CD14-positive monocyte (primary cell): ENCODE measurements around the gene BCKDHB. TPM values are rescaled to one million over a fixed set of nuclear protein-coding genes. Genes with fewer than 3 reads are reported as not detected.

Experiments used
- DNase-seq, 3 donors: peaks; one replicate each; pipeline ENCODE4 v3.0.0-alpha.2; 2011 to 2022
- H2AFZ ChIP-seq: 2 replicates; pipeline ENCODE4 v1.6.0; 2012; ENCODE audit warnings: mild to moderate bottlenecking, low read depth, low read length, inconsistent platforms; ENCODE audit not compliant: insufficient read depth, poor library complexity, severe bottlenecking
- H3K27ac ChIP-seq, 2 donors: 1 replicate in 1 of 2; 2 replicates in 1 of 2; pipeline ENCODE4 v1.5.1; 2012 to 2013; ENCODE audit warnings: low read length in 2 of 2, control low read depth in 1 of 2, inconsistent platforms in 1 of 2, low read depth in 1 of 2, mild to moderate bottlenecking in 1 of 2
- H3K27me3 ChIP-seq, 2 donors: one replicate each; pipeline versions ENCODE4 v1.6.0 to v1.6.1; 2011 to 2013; ENCODE audit warnings: low read length in 2 of 2; ENCODE audit not compliant: control insufficient read depth in 2 of 2, insufficient read depth in 2 of 2
- H3K36me3 ChIP-seq, 2 donors: replicated peaks in 1 of 2; 1 replicate in 1 of 2; 2 replicates in 1 of 2; pipeline versions ENCODE4 v1.5.1 to v1.6.1; 2012 to 2013; ENCODE audit warnings: low read length in 2 of 2, control low read depth in 1 of 2, inconsistent platforms in 1 of 2, mild to moderate bottlenecking in 1 of 2; ENCODE audit not compliant: insufficient read depth in 2 of 2, control insufficient read depth in 1 of 2
- H3K4me1 ChIP-seq, 2 donors: 1 replicate in 1 of 2; 2 replicates in 1 of 2; pipeline versions ENCODE4 v1.5.1 to v1.6.1; 2012 to 2013; ENCODE audit warnings: low read length in 2 of 2, control low read depth in 1 of 2, inconsistent platforms in 1 of 2, mild to moderate bottlenecking in 1 of 2, moderate library complexity in 1 of 2; ENCODE audit not compliant: insufficient read depth in 2 of 2, control insufficient read depth in 1 of 2
- H3K4me2 ChIP-seq: replicated peaks from 2 replicates; pipeline ENCODE3; 2012; ENCODE audit warnings: low read length, moderate library complexity, mild to moderate bottlenecking; ENCODE audit not compliant: poor library complexity, severe bottlenecking; ENCODE audit errors: extremely low read depth
- H3K4me3 ChIP-seq, 3 experiments: fragments of 200-600 bp in 1 of 3; sonication (generic) in 1 of 3; replicated peaks in 1 of 3; 1 replicate in 2 of 3; 2 replicates in 1 of 3; pipeline ENCODE4 v1.5.1; 2011 to 2013; ENCODE audit warnings: low read length in 3 of 3, mild to moderate bottlenecking in 3 of 3, control low read depth in 2 of 3, low read depth in 2 of 3, inconsistent platforms in 1 of 3, moderate library complexity in 1 of 3
- H3K79me2 ChIP-seq: 2 replicates; pipeline ENCODE4 v1.6.0; 2012; ENCODE audit warnings: mild to moderate bottlenecking, control low read depth, inconsistent platforms, low read length, moderate library complexity; ENCODE audit not compliant: insufficient read depth
- H3K9ac ChIP-seq: 2 replicates; pipeline ENCODE4 v1.6.0; 2017; ENCODE audit warnings: low read length, mild to moderate bottlenecking; ENCODE audit not compliant: insufficient read depth, poor library complexity, severe bottlenecking
- H3K9me3 ChIP-seq, 2 donors: replicated peaks in 1 of 2; 1 replicate in 1 of 2; 2 replicates in 1 of 2; pipeline versions ENCODE4 v1.5.1 to v1.6.1; 2012 to 2013; ENCODE audit warnings: low read length in 2 of 2, control low read depth in 1 of 2; ENCODE audit not compliant: control insufficient read depth in 1 of 2, insufficient read depth in 1 of 2
- H4K20me1 ChIP-seq: 2 replicates; pipeline ENCODE4 v1.6.0; 2012; ENCODE audit warnings: mild to moderate bottlenecking, low read length, control low read depth, moderate library complexity; ENCODE audit not compliant: insufficient read depth
- H3K27ac Mint-ChIP-seq, 7 donors: one replicate each; pipeline ENCODE4 v1.8.0; 2020; ENCODE audit warnings: mild to moderate bottlenecking in 7 of 7, mixed read lengths in 7 of 7, moderate library complexity in 6 of 7, inconsistent platforms in 2 of 7
- H3K27me3 Mint-ChIP-seq, 3 donors: one replicate each; pipeline ENCODE4 v1.8.0; 2021 to 2022; ENCODE audit warnings: low read depth in 3 of 3, mild to moderate bottlenecking in 3 of 3, mixed read lengths in 3 of 3, moderate library complexity in 3 of 3, inconsistent platforms in 1 of 3
- H3K36me3 Mint-ChIP-seq, 2 donors: one replicate each; pipeline ENCODE4 v1.8.0; 2020; ENCODE audit warnings: mixed read lengths in 2 of 2, inconsistent platforms in 1 of 2, mild to moderate bottlenecking in 1 of 2
- H3K4me1 Mint-ChIP-seq: one replicate; pipeline ENCODE4 v1.8.0; 2020; ENCODE audit warnings: mild to moderate bottlenecking, mixed read lengths
- H3K4me3 Mint-ChIP-seq, 2 donors: one replicate each; pipeline ENCODE4 v1.8.0; 2020; ENCODE audit warnings: mild to moderate bottlenecking in 2 of 2, mixed read lengths in 2 of 2, moderate library complexity in 1 of 2
- H3K9me3 Mint-ChIP-seq, 7 donors: one replicate each; pipeline ENCODE4 v1.8.0; 2020 to 2022; ENCODE audit warnings: mixed read lengths in 7 of 7, mild to moderate bottlenecking in 6 of 7, moderate library complexity in 6 of 7, inconsistent platforms in 2 of 7
- WGBS: methylation state at CpG from one replicate; pipeline ENCODE4 v1.1.5; 2013; ENCODE audit warnings: missing lambda C conversion rate; ENCODE audit not compliant: insufficient coverage; 5-methylcytosine and 5-hydroxymethylcytosine counted together
- intact Hi-C, 2 donors: fragments of 100-400 bp; cut with micrococcal nuclease; formaldehyde crosslinking; loops; one replicate each; pipeline versions ENCODE4 v1.15.0 to v1.15.1; 2023
- polyA plus RNA-seq, 3 donors: library from polyadenylated mRNA; depleted of rRNA in 1 of 3; unstranded in 2 of 3; stranded (reverse) in 1 of 3; fragments of 300-500 nt in 2 of 3; fragments of >200 nt in 1 of 3; fragmentation: Illumina TruSeq in 2 of 3; gene quantifications; 1 replicate in 2 of 3; 2 replicates in 1 of 3; pipeline ENCODE4 v1.2.3, GENCODE V29; 2012 to 2021
- TF ChIP-seq, protein P1 (sequence below): fragments of 200-600 bp; IDR thresholded peaks from one replicate; pipeline ENCODE4 v1.8.0; 2022; ENCODE audit warnings: antibody characterized with exemption, mild to moderate bottlenecking

BCKDHB gene
- polyA plus RNA-seq, 3 donors: 1.8 to 4.6 (median 4.0) TPM

- Histone ChIP-seq H3K27ac (no peak overlapping the region), H3K4me3 (no peak overlapping the region), H3K79me2 (no peaks in the 10 kb centered on the region), H3K36me3 (no peaks in the 10 kb centered on the region), H3K4me2 (no peak overlapping the region), H2AFZ (no peak overlapping the region), H4K20me1 (no peaks in the 10 kb centered on the region), H3K9me3 (no peaks in the 10 kb centered on the region), H3K9ac (no peak overlapping the region), H3K27me3 (no peaks in the 10 kb centered on the region), H3K4me1 (peaks cover 10 to 13% of the 10 kb centered on the region in 2 donors)
- Mint-ChIP-seq H3K4me3 (no peak overlapping the region), H3K27me3 (peaks cover 0 to 2% (median 1%) of the 10 kb centered on the region in 3 donors), H3K9me3 (peaks cover 0 to 2% (median 0%) of the 10 kb centered on the region in 7 donors), H3K27ac (no peak overlapping the region), H3K4me1 (peaks cover 14% of the 10 kb centered on the region), H3K36me3 (peaks cover 7 to 13% of the 10 kb centered on the region in 2 donors)
- intact Hi-C loops: no loop called here
- DNase-seq: no peak
- WGBS: no CpG with 5 or more reads among the region's 3 CpGs
- TF ChIP-seq, protein P1, sequence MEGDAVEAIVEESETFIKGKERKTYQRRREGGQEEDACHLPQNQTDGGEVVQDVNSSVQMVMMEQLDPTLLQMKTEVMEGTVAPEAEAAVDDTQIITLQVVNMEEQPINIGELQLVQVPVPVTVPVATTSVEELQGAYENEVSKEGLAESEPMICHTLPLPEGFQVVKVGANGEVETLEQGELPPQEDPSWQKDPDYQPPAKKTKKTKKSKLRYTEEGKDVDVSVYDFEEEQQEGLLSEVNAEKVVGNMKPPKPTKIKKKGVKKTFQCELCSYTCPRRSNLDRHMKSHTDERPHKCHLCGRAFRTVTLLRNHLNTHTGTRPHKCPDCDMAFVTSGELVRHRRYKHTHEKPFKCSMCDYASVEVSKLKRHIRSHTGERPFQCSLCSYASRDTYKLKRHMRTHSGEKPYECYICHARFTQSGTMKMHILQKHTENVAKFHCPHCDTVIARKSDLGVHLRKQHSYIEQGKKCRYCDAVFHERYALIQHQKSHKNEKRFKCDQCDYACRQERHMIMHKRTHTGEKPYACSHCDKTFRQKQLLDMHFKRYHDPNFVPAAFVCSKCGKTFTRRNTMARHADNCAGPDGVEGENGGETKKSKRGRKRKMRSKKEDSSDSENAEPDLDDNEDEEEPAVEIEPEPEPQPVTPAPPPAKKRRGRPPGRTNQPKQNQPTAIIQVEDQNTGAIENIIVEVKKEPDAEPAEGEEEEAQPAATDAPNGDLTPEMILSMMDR: no peak
These were observed 64.0 kb downstream of the BCKDHB start for GRCh38 chr6:80170433-80170832.

- H3K27ac ChIP-seq: no peak overlapping the region
- intact Hi-C loops: no loop called here
- Mint-ChIP-seq H3K27me3 (peaks cover 2 to 3% (median 2%) of the 10 kb centered on the region in 3 donors), H3K9me3 (peaks cover 0 to 2% (median 0%) of the 10 kb centered on the region in 7 donors), H3K36me3 (peaks cover 8 to 18% of the 10 kb centered on the region in 2 donors), H3K27ac (no peak overlapping the region), H3K4me1 (peaks cover 21% of the 10 kb centered on the region), H3K4me3 (no peak overlapping the region)
- H4K20me1 ChIP-seq: no peaks in the 10 kb centered on the region
- no peak overlapping the region for H3K9ac ChIP-seq
- H3K36me3 ChIP-seq: no peaks in the 10 kb centered on the region
- H3K9me3 ChIP-seq: no peaks in the 10 kb centered on the region
- WGBS: no CpG with 5 or more reads among the region's 1 CpG
- no peak overlapping the region for H3K4me2 ChIP-seq
- H3K4me1 ChIP-seq: peaks cover 5 to 9% of the 10 kb centered on the region in 2 donors
- DNase-seq: no peak
- no peak overlapping the region for H2AFZ ChIP-seq
- TF ChIP-seq, protein P1: no peak
- H3K4me3 ChIP-seq: no peak overlapping the region
- no peaks in the 10 kb centered on the region for H3K27me3 ChIP-seq
- no peaks in the 10 kb centered on the region for H3K79me2 ChIP-seq
These were observed 66.9 kb downstream of the BCKDHB start for GRCh38 chr6:80173411-80173810.
